GM21529 (cell line): Measurements from ENCODE around the gene OPRL1.
"Not testable (repeated sequence)": the region's sequence is repeated elsewhere in the genome, so short reads cannot be mapped to it uniquely, and the experiment has no call there.

Experiments used
- ATAC-seq: cut with Tn5 transposase; IDR thresholded peaks from one replicate; pipeline ENCODE4 v1.9.1; 2021; ENCODE audit not compliant: unreplicated experiment

OPRL1 gene

GRCh38 chr20:64114356-64114971, 34.6 kb downstream of the OPRL1 start:
- no peak for ATAC-seq

- ATAC-seq = no peak
Measured at GRCh38 chr20:64115171-64115911, 35.5 kb downstream of the OPRL1 start.

- no peak for ATAC-seq
Measured at GRCh38 chr20:64116016-64116415, 36.1 kb downstream of the OPRL1 start.

- ATAC-seq = no peak
Measured at GRCh38 chr20:64116541-64117431, 36.9 kb downstream of the OPRL1 start.

GRCh38 chr20:64117432-64117777, 37.5 kb downstream of the OPRL1 start:
- not testable (repeated sequence) for ATAC-seq

- no peak for ATAC-seq
Measured at GRCh38 chr20:64119301-64119680, 39.4 kb downstream of the OPRL1 start.

GRCh38 chr20:64119681-64120341, 39.9 kb downstream of the OPRL1 start:
- ATAC-seq = no peak

GRCh38 chr20:64121586-64121985, 41.7 kb downstream of the OPRL1 start:
- ATAC-seq = no peak

- ATAC-seq = not testable (repeated sequence)
Measured at GRCh38 chr20:64122927-64123326, 43.0 kb downstream of the OPRL1 start.

GRCh38 chr20:64123517-64123916, 43.6 kb downstream of the OPRL1 start:
- ATAC-seq = not testable (repeated sequence)

- no peak for ATAC-seq
Measured at GRCh38 chr20:64129146-64129782, 49.4 kb downstream of the OPRL1 start.

- ATAC-seq = no peak
Measured at GRCh38 chr20:64130271-64130670, 50.4 kb downstream of the OPRL1 start.

GRCh38 chr20:64130876-64131275, 51.0 kb downstream of the OPRL1 start:
- no peak for ATAC-seq

- ATAC-seq = no peak
Measured at GRCh38 chr20:64131406-64131805, 51.5 kb downstream of the OPRL1 start.

- no peak for ATAC-seq
Measured at GRCh38 chr20:64133951-64134407, 54.1 kb downstream of the OPRL1 start.

GRCh38 chr20:64134744-64135143, 54.9 kb downstream of the OPRL1 start:
- not testable (repeated sequence) for ATAC-seq

GRCh38 chr20:64136004-64136710, 56.3 kb downstream of the OPRL1 start:
- no peak for ATAC-seq

- no peak for ATAC-seq
Measured at GRCh38 chr20:64137598-64138031, 57.7 kb downstream of the OPRL1 start.

GRCh38 chr20:64138276-64138815, 58.5 kb downstream of the OPRL1 start:
- no peak for ATAC-seq
